ENCODE data around the gene ART4. TPM values are rescaled to one million over a fixed set of nuclear protein-coding genes. Genes with fewer than 3 reads are reported as not detected.

The ART4 gene
- not detected for polyA plus RNA-seq (2013, experiment 1 of 2; ENCODE audit: insufficient read length)
- 0.02 TPM for polyA plus RNA-seq (2013, experiment 2 of 2; ENCODE audit: insufficient read length)

GRCh38 chr12:14843425-14843887, at the start of gene ART4:
ART4 (minus strand) TSS chr12:14843526; CDS start chr12:14843113, 413 bp downstream.
- no peak for DNase-seq

- no peak for DNase-seq
Measured at GRCh38 chr12:14892726-14893505, 49.6 kb upstream of the ART4 start.

GRCh38 chr12:14890701-14891100, 47.4 kb upstream of the ART4 start:
- DNase-seq = no peak

GRCh38 chr12:14886271-14886670, 42.9 kb upstream of the ART4 start:
- DNase-seq = no peak

- no peak for DNase-seq
Measured at GRCh38 chr12:14885718-14886221, 42.4 kb upstream of the ART4 start, which contains the start of gene MGP. MGP (minus strand) TSS chr12:14885854; CDS start chr12:14885791, 63 bp downstream.

- DNase-seq = peak; percentile 76
Measured at GRCh38 chr12:14884458-14884878, 41.1 kb upstream of the ART4 start.

GRCh38 chr12:14883686-14884085, 40.4 kb upstream of the ART4 start:
- no peak for DNase-seq

GRCh38 chr12:14880890-14881453, 37.6 kb upstream of the ART4 start:
- DNase-seq = no peak

GRCh38 chr12:14879222-14879933, 36.1 kb upstream of the ART4 start:
- no peak for DNase-seq

GRCh38 chr12:14878488-14878887, 35.2 kb upstream of the ART4 start:
- no peak for DNase-seq

GRCh38 chr12:14876833-14877232, 33.5 kb upstream of the ART4 start:
- no peak for DNase-seq

GRCh38 chr12:14874882-14875281, 31.6 kb upstream of the ART4 start:
- DNase-seq = no peak

GRCh38 chr12:14873440-14874185, 30.3 kb upstream of the ART4 start:
- no peak for DNase-seq

- DNase-seq = no peak
Measured at GRCh38 chr12:14871886-14872285, 28.6 kb upstream of the ART4 start.

- no peak for DNase-seq
Measured at GRCh38 chr12:14871247-14871646, 27.9 kb upstream of the ART4 start.

- no peak for DNase-seq
Measured at GRCh38 chr12:14868916-14869506, 25.7 kb upstream of the ART4 start.

GRCh38 chr12:14860490-14860889, 17.2 kb upstream of the ART4 start:
- DNase-seq = no peak

- DNase-seq = no peak
Measured at GRCh38 chr12:14858513-14858912, 15.2 kb upstream of the ART4 start.

- no peak for DNase-seq
Measured at GRCh38 chr12:14854586-14855183, 11.4 kb upstream of the ART4 start.

- no peak for DNase-seq
Measured at GRCh38 chr12:14853961-14854360, 10.6 kb upstream of the ART4 start.

GRCh38 chr12:14852880-14853279, 9.6 kb upstream of the ART4 start:
- DNase-seq = no peak
